H9 (cell line): ENCODE measurements around the gene PLAGL1. TPM values are rescaled to one million over a fixed set of nuclear protein-coding genes. Genes with fewer than 3 reads are reported as not detected.

Source experiments
- DNase-seq: peaks from one replicate; pipeline ENCODE4 v3.0.0-alpha.2; 2017
- H2AFZ ChIP-seq: one replicate; pipeline ENCODE4 v1.6.1; 2013; ENCODE audit warnings: mild to moderate bottlenecking, low read length, control low read depth, moderate library complexity
- H2AK5ac ChIP-seq: 2 replicates; pipeline ENCODE4 v1.6.1; 2013; ENCODE audit warnings: low read length, control low read depth, mixed read lengths; ENCODE audit not compliant: insufficient read length
- H2BK120ac ChIP-seq: one replicate; pipeline ENCODE4 v1.6.1; 2013; ENCODE audit warnings: low read depth, mild to moderate bottlenecking, low read length, control low read depth, inconsistent platforms; ENCODE audit not compliant: poor library complexity, severe bottlenecking
- H2BK12ac ChIP-seq: 2 replicates; pipeline ENCODE4 v1.6.1; 2013; ENCODE audit warnings: low read length, control low read depth, mixed read lengths, low read depth; ENCODE audit not compliant: insufficient read length
- H2BK15ac ChIP-seq: 2 replicates; pipeline ENCODE4 v1.6.1; 2013; ENCODE audit warnings: low read depth, low read length, control low read depth
- H2BK20ac ChIP-seq: one replicate; pipeline ENCODE4 v1.6.1; 2013; ENCODE audit warnings: low read depth, mild to moderate bottlenecking, low read length, control low read depth, inconsistent platforms; ENCODE audit not compliant: poor library complexity, severe bottlenecking
- H2BK5ac ChIP-seq: 2 replicates; pipeline ENCODE4 v1.6.1; 2013; ENCODE audit warnings: low read length, control low read depth, mixed read lengths; ENCODE audit not compliant: insufficient read length
- H3K14ac ChIP-seq: 2 replicates; pipeline ENCODE4 v1.6.1; 2013; ENCODE audit warnings: low read length, control low read depth; ENCODE audit not compliant: insufficient read depth
- H3K18ac ChIP-seq: 2 replicates; pipeline ENCODE4 v1.6.1; 2013; ENCODE audit warnings: low read depth, mild to moderate bottlenecking, mixed read lengths, low read length, control low read depth; ENCODE audit not compliant: insufficient read length
- H3K23ac ChIP-seq: 2 replicates; pipeline ENCODE4 v1.6.1; 2013; ENCODE audit warnings: low read length, control low read depth, mixed read lengths, low read depth; ENCODE audit not compliant: insufficient read length
- H3K23me2 ChIP-seq: 2 replicates; pipeline ENCODE4 v1.6.1; 2013; ENCODE audit warnings: low read depth, mild to moderate bottlenecking, mixed read lengths, low read length, control low read depth; ENCODE audit not compliant: insufficient read length, poor library complexity, severe bottlenecking
- H3K27ac ChIP-seq: 2 replicates; pipeline ENCODE4 v1.5.1; 2013; ENCODE audit warnings: low read length, control low read depth, mixed read lengths, low read depth; ENCODE audit not compliant: insufficient read length
- H3K27me3 ChIP-seq: 2 replicates; pipeline ENCODE4 v1.6.1; 2013; ENCODE audit warnings: low read length, control low read depth, inconsistent platforms; ENCODE audit not compliant: insufficient read depth
- H3K4ac ChIP-seq: 2 replicates; pipeline ENCODE4 v1.6.1; 2013; ENCODE audit warnings: low read depth, mild to moderate bottlenecking, control low read depth, inconsistent platforms, low read length, moderate library complexity
- H3K4me1 ChIP-seq: 2 replicates; pipeline ENCODE4 v1.6.1; 2013; ENCODE audit warnings: low read length, control low read depth, inconsistent platforms; ENCODE audit not compliant: insufficient read depth
- H3K4me2 ChIP-seq: 2 replicates; pipeline ENCODE4 v1.6.1; 2013; ENCODE audit warnings: low read length, control low read depth, mixed read lengths; ENCODE audit not compliant: insufficient read length, insufficient read depth
- H3K56ac ChIP-seq: 2 replicates; pipeline ENCODE4 v1.6.1; 2013; ENCODE audit warnings: low read depth, mild to moderate bottlenecking, mixed read lengths, low read length, control low read depth; ENCODE audit not compliant: insufficient read length
- H3K79me1 ChIP-seq: 2 replicates; pipeline ENCODE4 v1.6.1; 2013; ENCODE audit warnings: low read depth, mild to moderate bottlenecking, moderate library complexity, low read length, control low read depth, inconsistent platforms; ENCODE audit not compliant: insufficient read depth, poor library complexity, severe bottlenecking
- H3K79me2 ChIP-seq: 2 replicates; pipeline ENCODE4 v1.6.1; 2013; ENCODE audit warnings: low read length, control low read depth, inconsistent platforms; ENCODE audit not compliant: insufficient read depth
- H3K9ac ChIP-seq: 2 replicates; pipeline ENCODE4 v1.6.1; 2013; ENCODE audit warnings: low read length, control low read depth, mixed read lengths; ENCODE audit not compliant: insufficient read length; ENCODE audit errors: extremely low read depth
- H3K9me3 ChIP-seq: one replicate; pipeline ENCODE4 v1.6.1; 2013; ENCODE audit warnings: low read depth, low read length, inconsistent platforms; ENCODE audit not compliant: control insufficient read depth
- H3T11ph ChIP-seq: one replicate; pipeline ENCODE4 v1.6.1; 2013; ENCODE audit warnings: mild to moderate bottlenecking, low read length, control low read depth, inconsistent platforms
- H4K20me1 ChIP-seq: one replicate; pipeline ENCODE4 v1.6.1; 2013; ENCODE audit not compliant: control insufficient read depth, insufficient read length, insufficient read depth
- H4K5ac ChIP-seq: 2 replicates; pipeline ENCODE4 v1.6.1; 2013; ENCODE audit warnings: low read depth, mild to moderate bottlenecking, mixed read lengths, low read length, control low read depth; ENCODE audit not compliant: insufficient read length
- H4K8ac ChIP-seq: replicated peaks from 2 replicates; pipeline ENCODE4 v1.6.1; 2013; ENCODE audit warnings: low read length, control low read depth, mixed read lengths, low read depth; ENCODE audit not compliant: insufficient read length
- H4K91ac ChIP-seq: 2 replicates; pipeline ENCODE4 v1.6.1; 2013; ENCODE audit warnings: low read depth, mild to moderate bottlenecking, moderate library complexity, mixed read lengths, low read length, control low read depth; ENCODE audit not compliant: insufficient read length
- H3K27ac Mint-ChIP-seq, 3 experiments: 2 replicates in 2 of 3; 3 replicates in 1 of 3; pipeline ENCODE4 v1.8.0; 2020 to 2021; ENCODE audit warnings: mixed read lengths in 3 of 3, mild to moderate bottlenecking in 1 of 3, moderate library complexity in 1 of 3
- H3K27me3 Mint-ChIP-seq: 2 replicates; pipeline ENCODE4 v1.8.0; 2021; ENCODE audit warnings: low read depth, mild to moderate bottlenecking, moderate library complexity, mixed read lengths
- H3K36me3 Mint-ChIP-seq, 3 experiments: 2 replicates in 2 of 3; 3 replicates in 1 of 3; pipeline ENCODE4 v1.8.0; 2020 to 2021; ENCODE audit warnings: low read depth in 3 of 3, mixed read lengths in 3 of 3; ENCODE audit not compliant: insufficient read depth in 1 of 3
- H3K4me1 Mint-ChIP-seq, 2 experiments: 2 replicates each; pipeline ENCODE4 v1.8.0; 2020; ENCODE audit warnings: mixed read lengths in 2 of 2
- H3K4me3 Mint-ChIP-seq, 2 experiments: 2 replicates in 1 of 2; 3 replicates in 1 of 2; pipeline ENCODE4 v1.8.0; 2020 to 2021; ENCODE audit warnings: mild to moderate bottlenecking in 2 of 2, mixed read lengths in 2 of 2, moderate library complexity in 1 of 2
- H3K9me3 Mint-ChIP-seq, 2 experiments: 2 replicates in 1 of 2; 3 replicates in 1 of 2; pipeline ENCODE4 v1.8.0; 2020; ENCODE audit warnings: mild to moderate bottlenecking in 2 of 2, mixed read lengths in 2 of 2, moderate library complexity in 1 of 2
- WGBS: extraction: QIAGEN DNeasy Blood & Tissue Kit; methylation state at CpG from one replicate; pipeline ENCODE4 v1.1.7; 2013; ENCODE audit warnings: missing lambda C conversion rate, low lambda C conversion rate, mixed read lengths; ENCODE audit not compliant: insufficient read length; ENCODE audit errors: extremely low coverage; 5-methylcytosine and 5-hydroxymethylcytosine counted together
- total RNA-seq: library from RNA; stranded (reverse); gene quantifications from 2 replicates; pipeline ENCODE4 v1.2.1, GENCODE V29; 2021
- TF ChIP-seq, protein P1 (sequence below): fragments of 200-600 bp; sonication (generic); conservative IDR thresholded peaks from 3 replicates; pipeline ENCODE4 v1.8.0; 2021; ENCODE audit warnings: antibody characterized with exemption, mild to moderate bottlenecking

The PLAGL1 gene
- total RNA-seq, 1 experiment from 2014 or later: 1.9 TPM

DNA sequence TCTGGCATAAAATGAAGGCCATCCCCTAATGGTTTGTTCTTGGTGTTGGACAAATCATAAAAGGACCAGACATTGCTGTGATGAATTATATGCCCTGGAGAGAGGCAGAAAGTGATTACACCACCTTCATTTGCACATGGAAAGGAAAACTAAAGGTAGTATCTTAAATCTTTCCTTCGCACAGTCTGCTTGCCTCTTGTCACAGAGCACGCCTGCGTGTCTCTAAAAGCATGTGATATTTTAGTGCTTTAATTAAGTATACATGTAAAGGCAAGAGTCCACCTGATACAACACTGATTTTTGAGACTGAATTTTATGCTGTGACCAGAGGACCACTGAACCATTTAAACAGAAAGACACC, 28.8 kb upstream of the PLAGL1 start:
- H3K36me3 Mint-ChIP-seq: no peaks in the 10 kb centered on the region
- peaks cover 8 to 10% of the 10 kb centered on the region in 2 experiments for H3K4me1 Mint-ChIP-seq
- Histone ChIP-seq H2BK120ac (no peak overlapping the region), H3K14ac (no peak overlapping the region), H2AK5ac (no peak overlapping the region), H4K20me1 (no peaks in the 10 kb centered on the region), H4K5ac (no peak overlapping the region), H2AFZ (no peak overlapping the region), H3K4ac (no peak overlapping the region), H3K27ac (no peak overlapping the region), H3K9ac (no peak overlapping the region), H3K79me2 (no peaks in the 10 kb centered on the region), H4K91ac (no peak overlapping the region), H3K23ac (no peak overlapping the region), H3K4me2 (no peak overlapping the region), H4K8ac (no peak overlapping the region), H3T11ph (no peak overlapping the region), H3K79me1 (no peaks in the 10 kb centered on the region), H3K9me3 (no peaks in the 10 kb centered on the region), H3K23me2 (no peaks in the 10 kb centered on the region), H2BK5ac (no peak overlapping the region), H2BK20ac (no peak overlapping the region), H2BK15ac (no peak overlapping the region), H3K4me1 (no peaks in the 10 kb centered on the region), H2BK12ac (no peak overlapping the region), H3K56ac (no peak overlapping the region), H3K27me3 (no peaks in the 10 kb centered on the region), H3K18ac (no peak overlapping the region)
- no CpG with 5 or more reads among the region's 3 CpGs for whole genome bisulfite sequencing
- H3K27me3 Mint-ChIP-seq: peaks cover 5% of the 10 kb centered on the region
- H3K4me3 Mint-ChIP-seq: no peak overlapping the region
- H3K27ac Mint-ChIP-seq: no peak overlapping the region
- peaks cover 2 to 4% of the 10 kb centered on the region in 2 experiments; a peak in 2 of 5 replicates for H3K9me3 Mint-ChIP-seq
- no peak for DNase-seq
- TF ChIP-seq, protein P1, sequence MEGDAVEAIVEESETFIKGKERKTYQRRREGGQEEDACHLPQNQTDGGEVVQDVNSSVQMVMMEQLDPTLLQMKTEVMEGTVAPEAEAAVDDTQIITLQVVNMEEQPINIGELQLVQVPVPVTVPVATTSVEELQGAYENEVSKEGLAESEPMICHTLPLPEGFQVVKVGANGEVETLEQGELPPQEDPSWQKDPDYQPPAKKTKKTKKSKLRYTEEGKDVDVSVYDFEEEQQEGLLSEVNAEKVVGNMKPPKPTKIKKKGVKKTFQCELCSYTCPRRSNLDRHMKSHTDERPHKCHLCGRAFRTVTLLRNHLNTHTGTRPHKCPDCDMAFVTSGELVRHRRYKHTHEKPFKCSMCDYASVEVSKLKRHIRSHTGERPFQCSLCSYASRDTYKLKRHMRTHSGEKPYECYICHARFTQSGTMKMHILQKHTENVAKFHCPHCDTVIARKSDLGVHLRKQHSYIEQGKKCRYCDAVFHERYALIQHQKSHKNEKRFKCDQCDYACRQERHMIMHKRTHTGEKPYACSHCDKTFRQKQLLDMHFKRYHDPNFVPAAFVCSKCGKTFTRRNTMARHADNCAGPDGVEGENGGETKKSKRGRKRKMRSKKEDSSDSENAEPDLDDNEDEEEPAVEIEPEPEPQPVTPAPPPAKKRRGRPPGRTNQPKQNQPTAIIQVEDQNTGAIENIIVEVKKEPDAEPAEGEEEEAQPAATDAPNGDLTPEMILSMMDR: no peak
